ENCODE data around the gene FBN2. TPM values are rescaled to one million over a fixed set of nuclear protein-coding genes. Genes with fewer than 3 reads are reported as not detected.

The FBN2 gene
- total RNA-seq, 1 experiment from 2014 or later, result 0.22 TPM

DNA sequence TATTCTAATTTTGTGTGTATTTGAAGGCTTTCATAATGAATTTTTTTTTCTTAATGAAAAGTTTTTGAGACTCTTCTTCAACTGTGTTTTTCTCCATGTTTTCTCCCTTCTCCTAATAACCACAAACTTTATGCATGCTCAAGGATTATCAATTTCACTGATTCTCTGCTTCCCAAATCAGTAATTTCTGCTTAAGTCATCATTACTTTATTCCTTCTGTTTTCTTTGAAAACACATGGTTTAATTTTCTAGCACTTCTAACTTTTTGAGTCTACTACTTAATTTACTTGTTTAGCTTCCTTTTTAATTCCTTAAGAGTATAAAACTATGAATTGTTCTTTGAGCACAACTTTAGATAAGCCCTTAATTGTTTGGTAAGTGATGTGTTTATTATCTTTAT lies 11.5 kb upstream of the FBN2 start:
- no peak overlapping the region for H2AFZ ChIP-seq
- no peak overlapping the region for H3K27ac ChIP-seq
- no TSS peak for BruUV-seq (replicated peaks)
- H3K9me2 ChIP-seq (ENCODE audit: insufficient read depth), result no peaks in the 10 kb centered on the region
- ChIA-PET POLR2A (ENCODE audit: unreplicated experiment) (no interaction called here), CTCF (no interaction called here)
- H3K79me2 ChIP-seq (ENCODE audit: low read depth), result no peaks in the 10 kb centered on the region
- H3K4me3 ChIP-seq, result no peak overlapping the region
- H3K36me3 ChIP-seq (ENCODE audit: low read depth), result no peaks in the 10 kb centered on the region
- TF ChIP-seq EZH2 (IDR thresholded peaks at IDR 0.05; ENCODE audit: low read depth), result no peak
- TF ChIP-seq, protein P1, sequence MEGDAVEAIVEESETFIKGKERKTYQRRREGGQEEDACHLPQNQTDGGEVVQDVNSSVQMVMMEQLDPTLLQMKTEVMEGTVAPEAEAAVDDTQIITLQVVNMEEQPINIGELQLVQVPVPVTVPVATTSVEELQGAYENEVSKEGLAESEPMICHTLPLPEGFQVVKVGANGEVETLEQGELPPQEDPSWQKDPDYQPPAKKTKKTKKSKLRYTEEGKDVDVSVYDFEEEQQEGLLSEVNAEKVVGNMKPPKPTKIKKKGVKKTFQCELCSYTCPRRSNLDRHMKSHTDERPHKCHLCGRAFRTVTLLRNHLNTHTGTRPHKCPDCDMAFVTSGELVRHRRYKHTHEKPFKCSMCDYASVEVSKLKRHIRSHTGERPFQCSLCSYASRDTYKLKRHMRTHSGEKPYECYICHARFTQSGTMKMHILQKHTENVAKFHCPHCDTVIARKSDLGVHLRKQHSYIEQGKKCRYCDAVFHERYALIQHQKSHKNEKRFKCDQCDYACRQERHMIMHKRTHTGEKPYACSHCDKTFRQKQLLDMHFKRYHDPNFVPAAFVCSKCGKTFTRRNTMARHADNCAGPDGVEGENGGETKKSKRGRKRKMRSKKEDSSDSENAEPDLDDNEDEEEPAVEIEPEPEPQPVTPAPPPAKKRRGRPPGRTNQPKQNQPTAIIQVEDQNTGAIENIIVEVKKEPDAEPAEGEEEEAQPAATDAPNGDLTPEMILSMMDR (conservative IDR thresholded peaks at IDR 0.05), result no peak
- H3K9me3 ChIP-seq (ENCODE audit: insufficient read depth, low read depth), result peaks cover 2% of the 10 kb centered on the region; the same call in 1 of the 2 replicates
- no peaks in the 10 kb centered on the region for H3F3A ChIP-seq (ENCODE audit: insufficient read depth, low read depth)
- H4K20me1 ChIP-seq (ENCODE audit: insufficient read depth), result no peaks in the 10 kb centered on the region
- intact Hi-C loops (cut with micrococcal nuclease; ENCODE audit: unreplicated experiment), result no loop called here
- no peaks in the 10 kb centered on the region for H3K27me3 ChIP-seq (ENCODE audit: insufficient read depth, low read depth)
- H3K4me2 ChIP-seq, result no peak overlapping the region
- H3K4me1 ChIP-seq (replicated peaks; ENCODE audit: insufficient read depth), result peaks cover 16% of the 10 kb centered on the region
- no peak for DNase-seq

DNA sequence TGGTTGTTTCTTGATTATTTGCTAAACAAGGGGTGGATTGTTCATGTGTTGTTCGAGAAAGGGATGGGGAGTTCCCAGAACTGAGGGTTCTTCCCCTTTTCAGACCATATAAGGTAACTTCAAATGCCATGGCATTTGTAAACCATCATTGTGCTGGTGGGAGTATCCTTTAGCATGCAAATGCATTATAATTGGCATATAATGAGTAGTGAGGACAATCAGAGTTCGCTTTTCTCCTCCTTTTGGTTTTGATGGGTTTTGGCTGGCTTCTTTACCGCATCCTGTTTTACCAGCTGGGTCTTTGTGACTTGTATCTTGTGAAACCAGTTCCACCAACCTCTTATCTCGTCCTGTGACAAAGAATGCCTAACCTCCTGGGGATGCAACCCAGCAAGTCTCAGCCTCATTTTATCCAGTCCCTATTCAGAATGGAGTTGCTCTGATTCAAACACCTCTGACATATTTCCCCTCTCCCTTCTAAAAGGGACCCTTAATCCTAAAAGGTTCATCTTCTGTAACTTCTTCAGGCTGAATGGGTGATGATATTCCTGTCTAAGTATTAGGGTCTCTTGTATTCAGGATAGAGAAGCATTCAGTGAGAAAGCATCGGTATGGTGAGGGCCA lies 8.7 kb upstream of the FBN2 start:
- POLR2A ChIA-PET (ENCODE audit: unreplicated experiment), result no interaction called here
- intact Hi-C loops (cut with micrococcal nuclease; ENCODE audit: unreplicated experiment), result no loop called here
- Histone ChIP-seq H3K9me3 (ENCODE audit: insufficient read depth, low read depth) (peaks cover 3% of the 10 kb centered on the region), H3K4me1 (replicated peaks; ENCODE audit: insufficient read depth) (peaks cover 16% of the 10 kb centered on the region), H3F3A (ENCODE audit: insufficient read depth, low read depth) (no peaks in the 10 kb centered on the region), H4K20me1 (ENCODE audit: insufficient read depth) (no peaks in the 10 kb centered on the region), H3K27me3 (ENCODE audit: insufficient read depth, low read depth) (no peaks in the 10 kb centered on the region), H2AFZ (peak overlapping the region; percentile 12; the same call in 1 of the 2 replicates), H3K9me2 (ENCODE audit: insufficient read depth) (no peaks in the 10 kb centered on the region), H3K4me2 (peak overlapping the region; percentile 38), H3K79me2 (ENCODE audit: low read depth) (no peaks in the 10 kb centered on the region), H3K36me3 (ENCODE audit: low read depth) (no peaks in the 10 kb centered on the region), H3K27ac (no peak overlapping the region), H3K4me3 (no peak overlapping the region)
- DNase-seq, result peak; percentile 23 to 35
- TF ChIP-seq, protein P1 (conservative IDR thresholded peaks at IDR 0.05), result no peak
- no peak for TF ChIP-seq EZH2 (IDR thresholded peaks at IDR 0.05; ENCODE audit: low read depth)
- CTCF ChIA-PET, result no interaction called here
- no TSS peak for BruUV-seq (replicated peaks)

DNA sequence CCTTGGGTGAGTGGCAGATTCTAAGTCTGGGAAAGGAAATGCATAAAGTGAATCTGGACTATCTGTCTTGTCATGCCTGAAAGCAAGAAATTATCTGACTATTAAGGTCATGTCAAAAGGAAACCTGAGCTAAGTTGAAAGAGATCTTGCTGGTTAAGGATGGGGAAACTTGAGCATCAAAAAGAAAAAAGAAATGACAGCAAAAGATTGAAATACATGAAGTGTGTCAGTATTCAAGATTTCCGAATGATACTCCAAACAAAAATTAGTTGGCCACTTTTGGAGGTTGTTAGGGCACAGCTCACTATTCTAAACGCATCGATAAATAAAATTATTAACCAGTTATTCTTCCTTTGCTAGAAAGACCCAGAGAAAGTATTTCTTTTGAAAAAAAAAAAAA lies 3.3 kb upstream of the FBN2 start:
- no peak for DNase-seq
- no peaks in the 10 kb centered on the region for H3K36me3 ChIP-seq (ENCODE audit: low read depth)
- no TSS peak for BruUV-seq (replicated peaks)
- peaks cover 5% of the 10 kb centered on the region for H3K4me1 ChIP-seq (replicated peaks; ENCODE audit: insufficient read depth)
- intact Hi-C loops (cut with micrococcal nuclease; ENCODE audit: unreplicated experiment), result no loop called here
- peaks cover 3% of the 10 kb centered on the region for H3K9me3 ChIP-seq (ENCODE audit: insufficient read depth, low read depth)
- no peaks in the 10 kb centered on the region for H3K9me2 ChIP-seq (ENCODE audit: insufficient read depth)
- H3F3A ChIP-seq (ENCODE audit: insufficient read depth, low read depth), result no peaks in the 10 kb centered on the region
- no peaks in the 10 kb centered on the region for H3K79me2 ChIP-seq (ENCODE audit: low read depth)
- no peaks in the 10 kb centered on the region for H4K20me1 ChIP-seq (ENCODE audit: insufficient read depth)
- no peak overlapping the region for H3K4me2 ChIP-seq
- POLR2A ChIA-PET (ENCODE audit: unreplicated experiment), result no interaction called here
- CTCF ChIA-PET, result no interaction called here
- no peaks in the 10 kb centered on the region for H3K27me3 ChIP-seq (ENCODE audit: insufficient read depth, low read depth)
- no peak overlapping the region for H2AFZ ChIP-seq
- no peak for TF ChIP-seq EZH2 (IDR thresholded peaks at IDR 0.05; ENCODE audit: low read depth)
- TF ChIP-seq, protein P1 (conservative IDR thresholded peaks at IDR 0.05), result no peak
- H3K27ac ChIP-seq, result no peak overlapping the region
- no peak overlapping the region for H3K4me3 ChIP-seq
